22Rv1 (cell line): ENCODE results near the gene SEMA3C.

Experiments used
- CTCF ChIP-seq: fragments of 450-650 bp; IDR thresholded peaks from 2 replicates; pipeline ENCODE4 v1.5.1; 2017; ENCODE audit warnings: mild to moderate bottlenecking
- ZFX ChIP-seq: fragments of 450-650 bp; IDR thresholded peaks from 2 replicates; pipeline ENCODE4 v1.6.1; 2017; ENCODE audit warnings: antibody characterized with exemption, borderline replicate concordance

DNA sequence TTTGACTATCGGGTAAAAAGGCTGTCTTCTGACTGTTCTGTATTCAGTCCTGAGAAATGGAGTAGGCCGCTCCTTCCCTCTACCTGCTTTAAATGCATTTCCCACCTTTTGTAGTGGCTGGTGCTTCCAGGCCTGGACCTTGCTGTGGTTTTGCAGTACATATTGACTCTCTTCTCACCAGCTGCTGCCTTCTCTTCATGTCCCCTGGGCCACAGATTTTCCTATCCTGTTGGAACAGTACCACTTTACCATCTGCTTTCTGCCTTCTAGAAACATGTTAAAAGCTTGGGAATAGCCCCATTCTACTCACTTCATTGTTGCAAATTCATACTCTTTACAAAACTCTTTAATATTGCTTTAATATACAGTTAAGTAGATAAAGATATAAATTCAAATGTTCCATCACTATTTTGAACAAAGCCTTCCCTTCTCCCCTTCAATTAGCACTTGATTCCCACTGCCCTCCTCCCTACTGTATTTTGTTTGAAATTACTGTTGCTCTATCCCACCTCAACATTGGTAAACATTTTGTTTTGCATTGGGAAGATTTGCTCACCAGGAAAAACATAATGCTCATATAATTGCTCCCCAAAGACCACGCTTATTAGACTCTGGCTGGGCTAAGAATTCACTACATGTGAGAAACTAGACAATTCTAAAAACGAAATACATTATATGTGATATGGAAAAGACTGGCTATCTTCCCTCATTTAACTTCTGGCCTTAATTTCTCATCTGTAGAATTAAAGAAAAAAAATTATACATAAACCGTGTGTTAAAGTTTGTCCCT, 17.3 kb upstream of the SEMA3C start:
- TF ChIP-seq CTCF (no peak), ZFX (no peak)
